Gastroesophageal sphincter (tissue), 2 donors: ENCODE measurements around the gene CYTH1.

Source experiments
- EP300 ChIP-seq: sonication (generic); formaldehyde crosslinking; IDR thresholded peaks from one replicate; pipeline ENCODE4 v1.6.1; 2017; ENCODE audit warnings: antibody characterized with exemption, mild to moderate bottlenecking
- POLR2A ChIP-seq, 2 donors: fragments of 450-650 bp; IDR thresholded peaks; one replicate each; pipeline ENCODE4 v1.6.1; 2017; ENCODE audit warnings: antibody characterized with exemption in 2 of 2, mild to moderate bottlenecking in 2 of 2, moderate library complexity in 1 of 2

GRCh38 chr17:78672871-78673371 lies 109.2 kb downstream of the CYTH1 start:
- TF ChIP-seq EP300 (no peak), POLR2A (IDR thresholded peaks at IDR 0.05) (no peak)
